GM19372 (cell line): ENCODE measurements around the gene S1PR4.

Experiments
- ATAC-seq: cut with Tn5 transposase; IDR thresholded peaks from one replicate; pipeline ENCODE4 v1.9.1; 2021; ENCODE audit warnings: mild to moderate bottlenecking, low read depth, moderate library complexity; ENCODE audit not compliant: unreplicated experiment

Gene S1PR4

DNA sequence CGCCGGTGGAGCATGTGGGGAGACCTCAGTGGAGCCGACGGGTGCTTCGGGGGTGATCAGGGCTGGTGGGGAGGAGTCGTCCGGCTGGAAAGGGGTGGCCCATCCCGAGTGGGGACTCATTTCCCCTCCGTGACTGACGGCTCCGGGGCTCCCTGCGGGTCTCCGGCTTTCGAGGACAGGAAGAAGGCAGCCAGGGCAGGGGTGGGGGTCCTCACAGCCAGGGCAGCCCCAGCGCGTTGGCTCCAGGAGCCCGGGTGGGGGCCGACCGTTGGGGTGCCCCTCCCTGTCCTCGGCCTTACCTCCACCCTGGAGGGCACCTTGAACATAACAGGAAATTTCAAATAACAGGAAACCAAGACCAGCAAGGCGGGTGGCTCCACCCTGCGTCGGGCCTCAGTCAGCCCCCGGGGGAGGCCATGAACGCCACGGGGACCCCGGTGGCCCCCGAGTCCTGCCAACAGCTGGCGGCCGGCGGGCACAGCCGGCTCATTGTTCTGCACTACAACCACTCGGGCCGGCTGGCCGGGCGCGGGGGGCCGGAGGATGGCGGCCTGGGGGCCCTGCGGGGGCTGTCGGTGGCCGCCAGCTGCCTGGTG, at the start of gene S1PR4:
Gene S1PR4 (plus strand): TSS at position 393 of the 596 bp plus-strand sequence. CDS start 24 bp downstream, at position 417.
- no peak for ATAC-seq

- ATAC-seq = no peak
Measured at GRCh38 chr19:3129112-3129511, 49.5 kb upstream of the S1PR4 start.

DNA sequence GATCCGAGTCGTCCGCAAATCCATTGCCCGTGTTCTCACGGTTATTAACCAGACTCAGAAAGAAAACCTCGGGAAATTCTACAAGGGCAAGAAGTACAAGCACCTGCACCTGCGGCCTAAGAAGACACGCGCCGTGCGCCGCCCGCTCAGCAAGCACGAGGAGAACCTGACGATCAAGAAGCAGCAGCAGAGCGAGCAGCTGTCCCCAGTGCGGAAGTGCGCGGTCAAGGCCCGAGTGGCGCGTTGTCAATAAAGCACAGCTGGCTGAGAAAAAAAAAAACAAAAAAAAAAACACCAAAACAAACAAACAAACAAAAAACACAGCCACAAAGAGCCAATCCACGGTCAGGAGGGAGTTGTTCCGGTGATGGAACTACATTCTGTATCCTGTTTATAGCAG, 47.4 kb upstream of the S1PR4 start:
- ATAC-seq = no peak

- ATAC-seq = no peak
Measured at GRCh38 chr19:3132971-3133792, 45.4 kb upstream of the S1PR4 start.

DNA sequence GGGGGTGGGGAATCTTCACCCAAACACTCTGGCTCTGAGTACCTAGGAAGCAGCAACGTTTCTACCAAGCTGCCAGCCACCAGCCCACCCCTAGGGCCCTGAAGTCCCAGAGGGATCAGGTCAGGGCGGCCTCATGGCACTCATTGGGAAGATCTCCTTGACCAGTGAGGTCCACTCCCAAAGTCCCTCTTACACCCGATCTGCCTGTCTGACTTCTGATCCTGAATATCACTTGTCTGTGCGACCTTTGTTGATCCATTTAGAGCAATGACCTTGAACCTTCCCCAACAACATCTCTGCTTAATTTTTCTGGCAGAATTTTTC, 44.8 kb upstream of the S1PR4 start:
- ATAC-seq = no peak

DNA sequence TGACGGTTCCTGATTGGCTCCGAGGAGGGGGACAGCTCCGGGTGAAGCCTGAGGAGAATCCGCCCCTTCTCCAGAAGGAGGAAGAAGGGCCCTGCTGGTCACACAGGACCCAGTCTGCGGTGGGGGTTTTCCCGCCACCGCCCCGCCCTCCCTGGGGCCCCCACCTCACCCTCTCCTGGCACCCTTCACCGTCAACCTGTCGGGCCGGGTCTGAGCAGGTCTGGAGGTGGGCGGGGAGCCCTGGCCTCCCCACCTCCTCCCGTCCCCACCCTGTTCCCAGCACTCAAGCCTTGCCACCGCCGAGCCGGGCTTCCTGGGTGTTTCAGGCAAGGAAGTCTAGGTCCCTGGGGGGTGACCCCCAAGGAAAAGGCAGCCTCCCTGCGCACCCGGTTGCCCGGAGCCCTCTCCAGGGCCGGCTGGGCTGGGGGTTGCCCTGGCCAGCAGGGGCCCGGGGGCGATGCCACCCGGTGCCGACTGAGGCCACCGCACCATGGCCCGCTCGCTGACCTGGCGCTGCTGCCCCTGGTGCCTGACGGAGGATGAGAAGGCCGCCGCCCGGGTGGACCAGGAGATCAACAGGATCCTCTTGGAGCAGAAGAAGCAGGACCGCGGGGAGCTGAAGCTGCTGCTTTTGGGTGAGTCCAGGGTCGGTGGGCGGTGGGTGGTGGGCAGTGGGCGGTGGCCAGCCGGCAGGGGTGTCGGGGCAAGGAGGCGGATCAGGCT, 42.4 kb upstream of the S1PR4 start, which contains the start of gene GNA15:
Gene GNA15 (plus strand): TSS at position 73 of the 723 bp plus-strand sequence. CDS start 418 bp downstream, at position 491.
- no peak for ATAC-seq

- no peak for ATAC-seq
Measured at GRCh38 chr19:3136684-3137055, 41.9 kb upstream of the S1PR4 start.

GRCh38 chr19:3137119-3137518, 41.5 kb upstream of the S1PR4 start:
- ATAC-seq = no peak

DNA sequence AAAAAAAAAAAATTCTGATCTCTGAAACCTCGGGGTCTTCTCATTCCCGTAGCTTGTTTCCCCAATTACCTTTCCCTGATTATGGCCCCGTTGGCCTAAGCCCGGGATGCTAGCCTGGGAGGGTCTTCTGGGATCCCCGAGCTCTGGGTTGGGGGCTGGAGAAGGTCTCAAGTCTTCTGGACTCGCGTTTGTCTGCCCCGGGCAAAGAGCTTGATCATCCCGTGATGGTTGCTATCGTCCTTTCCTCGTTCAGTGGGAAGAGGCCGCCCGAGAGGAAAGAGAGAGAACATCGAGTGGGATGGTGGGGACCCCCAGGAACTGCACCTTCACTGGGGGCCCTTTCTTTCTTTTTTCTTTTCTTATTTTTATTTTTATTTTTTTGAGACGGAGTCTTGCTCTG, 40.3 kb upstream of the S1PR4 start:
- ATAC-seq = no peak

- ATAC-seq = no peak
Measured at GRCh38 chr19:3140667-3141038, 37.9 kb upstream of the S1PR4 start.

GRCh38 chr19:3142292-3142670, 36.3 kb upstream of the S1PR4 start:
- no peak for ATAC-seq

GRCh38 chr19:3142781-3143337, 35.7 kb upstream of the S1PR4 start:
- no peak for ATAC-seq

GRCh38 chr19:3145909-3146676, 32.5 kb upstream of the S1PR4 start:
- no peak for ATAC-seq

GRCh38 chr19:3146677-3147100, 31.9 kb upstream of the S1PR4 start:
- no peak for ATAC-seq

DNA sequence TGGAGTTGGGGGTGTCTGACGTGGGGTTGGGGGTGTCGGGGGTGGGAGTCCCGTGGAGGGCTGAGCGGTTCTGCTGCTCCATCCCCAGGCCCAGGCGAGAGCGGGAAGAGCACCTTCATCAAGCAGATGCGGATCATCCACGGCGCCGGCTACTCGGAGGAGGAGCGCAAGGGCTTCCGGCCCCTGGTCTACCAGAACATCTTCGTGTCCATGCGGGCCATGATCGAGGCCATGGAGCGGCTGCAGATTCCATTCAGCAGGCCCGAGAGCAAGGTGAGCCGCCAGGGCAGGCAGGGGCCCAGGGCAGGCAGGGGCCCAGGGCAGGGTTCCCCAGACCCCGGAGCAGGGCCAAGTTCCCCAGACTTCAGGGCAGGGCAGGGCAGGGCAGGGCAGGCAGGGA, 30.1 kb upstream of the S1PR4 start:
- ATAC-seq = no peak

DNA sequence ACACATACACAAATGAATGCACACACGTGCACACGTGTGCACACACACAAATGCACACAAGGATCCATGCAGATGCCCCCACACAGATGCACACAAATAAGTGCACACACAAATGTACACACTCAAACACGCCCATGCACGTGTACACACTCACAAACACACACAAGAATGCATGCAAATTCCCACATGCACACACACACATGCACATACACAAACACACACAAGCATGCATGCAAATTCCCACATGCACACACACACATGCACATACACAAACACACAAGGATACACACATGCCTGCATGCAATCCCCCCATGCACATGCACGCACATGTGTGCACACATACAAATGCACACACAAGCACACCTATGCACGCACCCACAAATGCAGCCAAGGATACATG, 29.5 kb upstream of the S1PR4 start:
- no peak for ATAC-seq

GRCh38 chr19:3149526-3150505, 28.8 kb upstream of the S1PR4 start:
- ATAC-seq = no peak

GRCh38 chr19:3150739-3151329, 27.7 kb upstream of the S1PR4 start:
- ATAC-seq = no peak
